Tibial nerve (tissue), 4 donors: ENCODE results near the gene GALNT12. TPM values are rescaled to one million over a fixed set of nuclear protein-coding genes. Genes with fewer than 3 reads are reported as not detected.

Experiments used
- DNase-seq, 2 donors: peaks; one replicate each; pipeline ENCODE4 v3.0.0-alpha.2; 2019; ENCODE audit warnings: low spot score in 2 of 2
- H3K27ac ChIP-seq, 4 donors: fragments of 200-600 bp; sonication (generic) in 3 of 4; one replicate each; pipeline ENCODE4 v1.5.1; 2017 to 2019; ENCODE audit warnings: mild to moderate bottlenecking in 1 of 4
- H3K27me3 ChIP-seq, 2 donors: fragments of 200-600 bp; sonication (generic) in 1 of 2; one replicate each; pipeline versions ENCODE4 v1.5.1 to v1.6.0; 2017 to 2019
- H3K36me3 ChIP-seq, 3 donors: fragments of 200-600 bp; sonication (generic); one replicate each; pipeline ENCODE4 v1.5.1; 2018 to 2019
- H3K4me1 ChIP-seq, 4 donors: fragments of 200-600 bp; sonication (generic) in 3 of 4; one replicate each; pipeline ENCODE4 v1.5.1; 2017 to 2019
- H3K4me3 ChIP-seq, 4 donors: fragments of 200-600 bp; sonication (generic) in 3 of 4; one replicate each; pipeline ENCODE4 v1.5.1; 2017 to 2019; ENCODE audit warnings: mild to moderate bottlenecking in 1 of 4, moderate library complexity in 1 of 4
- H3K9me3 ChIP-seq, 4 donors: fragments of 200-600 bp; sonication (generic) in 3 of 4; one replicate each; pipeline ENCODE4 v1.5.1; 2017 to 2019
- EP300 ChIP-seq, 2 donors: sonication (generic); formaldehyde crosslinking; IDR thresholded peaks; one replicate each; pipeline ENCODE4 v1.6.1; 2017; ENCODE audit warnings: antibody characterized with exemption in 2 of 2, mild to moderate bottlenecking in 1 of 2
- POLR2A ChIP-seq, 2 donors: fragments of 450-650 bp; IDR thresholded peaks; one replicate each; pipeline ENCODE4 v1.6.1; 2017; ENCODE audit warnings: antibody characterized with exemption in 2 of 2, mild to moderate bottlenecking in 2 of 2, moderate library complexity in 2 of 2
- WGBS, 2 donors: methylation state at CpG; one replicate each; pipeline ENCODE4 v1.1.5; 2018; 5-methylcytosine and 5-hydroxymethylcytosine counted together
- total RNA-seq, 4 donors: library from RNA; depleted of rRNA; stranded (reverse); fragments of >200 nt; gene quantifications; one replicate each; pipeline ENCODE4 v1.1.0, GENCODE V29; 2016
- TF ChIP-seq, protein P1 (sequence below), 5 experiments: fragments of 200-600 bp in 3 of 5; fragments of 450-650 bp in 2 of 5; sonication (generic) in 3 of 5; IDR thresholded peaks; one replicate each; pipeline ENCODE4 v1.5.1; 2016 to 2019; ENCODE audit warnings: antibody characterized with exemption in 5 of 5, mild to moderate bottlenecking in 3 of 5, moderate library complexity in 2 of 5

The GALNT12 gene
- total RNA-seq, 4 donors from 2014 or later = 1.8 to 6.0 (median 3.5) TPM

DNA sequence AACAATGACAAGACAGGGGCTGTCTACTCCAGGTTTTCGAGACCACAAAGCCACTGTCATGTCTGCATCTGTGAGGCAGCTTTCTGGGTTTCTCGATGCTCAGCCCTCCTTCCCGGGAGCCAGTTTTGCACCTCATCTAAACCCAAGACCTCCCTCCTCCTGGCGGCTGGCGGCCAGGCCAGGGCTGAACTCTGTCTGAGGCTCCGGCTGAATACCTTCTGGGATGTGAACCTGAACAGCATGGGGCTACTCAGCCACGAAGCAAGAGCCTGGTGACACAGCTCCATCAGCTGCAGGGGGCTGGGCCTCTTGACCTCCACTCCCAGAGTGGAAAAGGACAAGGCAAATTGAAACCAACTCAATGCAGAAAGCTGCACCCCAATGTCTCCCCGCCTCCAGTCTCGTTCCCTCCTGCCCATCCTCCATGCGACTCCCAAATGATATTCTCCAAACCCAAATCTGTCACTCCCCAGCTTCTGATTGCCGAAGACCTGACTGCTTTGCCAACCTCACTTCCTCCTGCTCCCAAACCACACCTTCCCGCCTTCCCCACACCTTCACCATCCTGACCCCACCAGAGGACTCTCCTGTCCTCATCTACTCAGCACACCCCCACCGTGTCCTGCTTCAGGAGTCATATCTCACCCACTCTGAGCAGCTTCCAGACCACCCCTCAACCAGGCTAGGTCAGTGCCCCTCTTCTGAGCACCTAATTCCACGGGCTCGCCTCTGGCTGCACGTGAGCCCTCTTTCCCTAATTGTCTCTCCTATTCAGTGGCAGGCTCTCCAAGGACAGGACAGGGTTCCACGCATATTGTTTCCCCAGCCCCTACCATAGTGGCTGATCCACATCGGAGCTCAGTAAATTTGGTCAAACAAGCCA lies 15.6 kb upstream of the GALNT12 start:
- H3K4me1 ChIP-seq = peaks cover 0 to 36% (median 5%) of the 10 kb centered on the region in 4 donors
- WGBS, 2 donors = 79% methylated on average over 18 of the region's 18 CpGs
- no peak for DNase-seq
- H3K27ac ChIP-seq = peak overlapping the region in 2 of 4 donors; percentile 47 to 74
- TF ChIP-seq, protein P1, sequence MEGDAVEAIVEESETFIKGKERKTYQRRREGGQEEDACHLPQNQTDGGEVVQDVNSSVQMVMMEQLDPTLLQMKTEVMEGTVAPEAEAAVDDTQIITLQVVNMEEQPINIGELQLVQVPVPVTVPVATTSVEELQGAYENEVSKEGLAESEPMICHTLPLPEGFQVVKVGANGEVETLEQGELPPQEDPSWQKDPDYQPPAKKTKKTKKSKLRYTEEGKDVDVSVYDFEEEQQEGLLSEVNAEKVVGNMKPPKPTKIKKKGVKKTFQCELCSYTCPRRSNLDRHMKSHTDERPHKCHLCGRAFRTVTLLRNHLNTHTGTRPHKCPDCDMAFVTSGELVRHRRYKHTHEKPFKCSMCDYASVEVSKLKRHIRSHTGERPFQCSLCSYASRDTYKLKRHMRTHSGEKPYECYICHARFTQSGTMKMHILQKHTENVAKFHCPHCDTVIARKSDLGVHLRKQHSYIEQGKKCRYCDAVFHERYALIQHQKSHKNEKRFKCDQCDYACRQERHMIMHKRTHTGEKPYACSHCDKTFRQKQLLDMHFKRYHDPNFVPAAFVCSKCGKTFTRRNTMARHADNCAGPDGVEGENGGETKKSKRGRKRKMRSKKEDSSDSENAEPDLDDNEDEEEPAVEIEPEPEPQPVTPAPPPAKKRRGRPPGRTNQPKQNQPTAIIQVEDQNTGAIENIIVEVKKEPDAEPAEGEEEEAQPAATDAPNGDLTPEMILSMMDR (IDR thresholded peaks at IDR 0.05) = no peak
- TF ChIP-seq POLR2A (IDR thresholded peaks at IDR 0.05) = no peak
- TF ChIP-seq EP300 (IDR thresholded peaks at IDR 0.05) = no peak
- H3K27me3 ChIP-seq = no peaks in the 10 kb centered on the region
- peaks cover 0 to 9% (median 0%) of the 10 kb centered on the region in 3 donors for H3K36me3 ChIP-seq
- H3K9me3 ChIP-seq = no peaks in the 10 kb centered on the region
- no peak overlapping the region for H3K4me3 ChIP-seq

DNA sequence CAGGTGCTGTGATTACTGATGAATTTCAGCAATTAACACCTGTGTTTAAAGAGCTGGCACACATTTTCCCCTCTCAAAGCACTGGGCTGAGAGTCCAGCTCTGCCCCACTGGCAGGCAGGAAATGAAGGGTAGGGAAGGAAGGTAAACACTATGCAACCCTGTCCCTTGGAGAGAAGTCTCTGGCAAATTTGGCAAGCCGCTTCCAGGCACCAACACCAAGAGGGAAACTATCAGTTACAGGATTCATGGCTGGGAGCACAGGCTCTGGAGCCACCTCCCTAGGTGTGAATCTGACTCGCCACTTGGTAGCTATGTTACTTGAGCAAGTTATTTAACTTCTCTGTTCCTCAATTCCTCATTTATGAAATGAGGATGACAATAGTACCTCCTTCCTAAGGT lies 14.4 kb upstream of the GALNT12 start:
- no peak for DNase-seq
- TF ChIP-seq, protein P1 (IDR thresholded peaks at IDR 0.05) = no peak
- TF ChIP-seq EP300 (IDR thresholded peaks at IDR 0.05) (no peak), POLR2A (IDR thresholded peaks at IDR 0.05) (no peak)
- no peak overlapping the region for H3K4me3 ChIP-seq
- no peaks in the 10 kb centered on the region for H3K27me3 ChIP-seq
- H3K36me3 ChIP-seq = peaks cover 0 to 9% (median 0%) of the 10 kb centered on the region in 3 donors
- peaks cover 0 to 3% (median 0%) of the 10 kb centered on the region in 4 donors for H3K9me3 ChIP-seq
- peaks cover 0 to 40% (median 5%) of the 10 kb centered on the region in 4 donors for H3K4me1 ChIP-seq
- 92 to 97% methylated on average over 2 of the region's 2 CpGs for WGBS, 2 donors
- H3K27ac ChIP-seq = no peak overlapping the region

DNA sequence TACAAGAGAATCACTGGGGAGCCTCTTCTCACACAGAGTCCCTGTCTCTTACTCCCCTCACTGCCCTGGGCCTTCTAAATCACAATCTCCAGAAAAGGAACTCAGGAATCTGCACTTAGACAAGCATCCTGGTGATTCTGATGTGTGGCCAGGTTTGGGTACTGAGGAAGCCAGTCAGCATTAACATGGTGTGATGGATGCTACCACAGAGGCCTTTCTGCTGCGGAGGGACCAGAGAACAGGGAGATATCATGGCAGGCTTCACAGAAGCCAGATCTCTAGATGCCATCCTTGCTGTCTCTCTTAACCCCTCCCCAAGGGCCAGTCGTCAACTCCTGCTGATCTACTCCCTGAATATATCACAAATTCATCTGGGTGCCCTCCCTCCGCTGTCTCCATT lies 12.7 kb upstream of the GALNT12 start:
- DNase-seq = no peak
- 83 to 86% methylated on average over 3 of the region's 3 CpGs for WGBS, 2 donors
- TF ChIP-seq, protein P1 (IDR thresholded peaks at IDR 0.05) = no peak
- TF ChIP-seq POLR2A (IDR thresholded peaks at IDR 0.05) (no peak), EP300 (IDR thresholded peaks at IDR 0.05) (no peak)
- H3K36me3 ChIP-seq = peaks cover 0 to 4% (median 0%) of the 10 kb centered on the region in 3 donors
- no peak overlapping the region for H3K4me3 ChIP-seq
- no peaks in the 10 kb centered on the region for H3K27me3 ChIP-seq
- no peak overlapping the region for H3K27ac ChIP-seq
- peaks cover 0 to 9% (median 0%) of the 10 kb centered on the region in 4 donors for H3K9me3 ChIP-seq
- H3K4me1 ChIP-seq = peaks cover 0 to 40% (median 5%) of the 10 kb centered on the region in 4 donors

DNA sequence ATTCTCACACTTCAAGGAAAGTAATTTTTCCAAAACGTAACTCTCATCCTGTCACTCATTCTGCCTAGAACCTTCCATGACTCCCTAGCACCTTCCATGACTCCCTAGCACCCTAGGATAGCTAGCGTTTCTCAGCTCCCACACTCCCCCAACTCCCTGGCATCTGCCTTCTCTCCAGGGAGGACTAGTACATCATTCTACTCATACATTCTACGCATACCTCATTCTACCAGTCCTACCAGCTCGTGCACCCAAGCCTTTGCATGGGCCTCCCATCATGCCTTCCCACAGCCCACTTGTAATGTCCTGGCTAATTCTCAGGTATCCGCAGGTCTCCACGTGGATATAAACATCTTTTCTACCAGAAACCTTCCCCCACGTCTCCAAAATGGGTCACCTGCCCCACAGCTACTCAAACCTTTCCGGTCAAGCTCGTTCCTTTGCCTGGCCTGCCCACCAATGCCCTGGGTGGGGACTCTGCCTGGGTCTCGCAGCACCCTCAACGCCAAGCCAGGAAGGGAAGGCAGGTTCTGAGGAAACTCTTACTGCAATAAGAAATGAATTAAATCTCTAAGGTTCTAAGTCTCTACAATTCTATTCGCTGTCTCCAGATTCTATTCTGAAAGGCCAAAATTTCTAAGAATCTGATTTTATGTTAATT lies 12.0 kb upstream of the GALNT12 start:
- peaks cover 0 to 40% (median 5%) of the 10 kb centered on the region in 4 donors for H3K4me1 ChIP-seq
- H3K4me3 ChIP-seq = peak overlapping the region; percentile 45 to 88 (median 66)
- DNase-seq = no peak
- no peaks in the 10 kb centered on the region for H3K27me3 ChIP-seq
- H3K36me3 ChIP-seq = no peaks in the 10 kb centered on the region
- TF ChIP-seq POLR2A (IDR thresholded peaks at IDR 0.05) = no peak
- TF ChIP-seq, protein P1 (IDR thresholded peaks at IDR 0.05) = no peak
- no peak for TF ChIP-seq EP300 (IDR thresholded peaks at IDR 0.05)
- H3K27ac ChIP-seq = peak overlapping the region in 3 of 4 donors; percentile 67 to 77 (median 71)
- WGBS, 2 donors = 56 to 57% methylated on average over 12 of the region's 12 CpGs
- peaks cover 0 to 9% (median 0%) of the 10 kb centered on the region in 4 donors for H3K9me3 ChIP-seq
